NT2/D1 (cell line): ENCODE results near the gene RFC1.

Source experiments
- SUZ12 ChIP-seq: IDR thresholded peaks from 2 replicates; pipeline ENCODE4 v1.6.1; 2011; ENCODE audit not compliant: insufficient read length, insufficient read depth; ENCODE audit errors: extremely low read depth
- YY1 ChIP-seq: IDR thresholded peaks from 2 replicates; pipeline ENCODE4 v1.6.1; 2011; ENCODE audit not compliant: insufficient read length, insufficient read depth
- ZNF274 ChIP-seq: IDR thresholded peaks from 2 replicates; pipeline ENCODE4 v1.6.1; 2011; ENCODE audit warnings: mild to moderate bottlenecking, low read depth, low read length

DNA sequence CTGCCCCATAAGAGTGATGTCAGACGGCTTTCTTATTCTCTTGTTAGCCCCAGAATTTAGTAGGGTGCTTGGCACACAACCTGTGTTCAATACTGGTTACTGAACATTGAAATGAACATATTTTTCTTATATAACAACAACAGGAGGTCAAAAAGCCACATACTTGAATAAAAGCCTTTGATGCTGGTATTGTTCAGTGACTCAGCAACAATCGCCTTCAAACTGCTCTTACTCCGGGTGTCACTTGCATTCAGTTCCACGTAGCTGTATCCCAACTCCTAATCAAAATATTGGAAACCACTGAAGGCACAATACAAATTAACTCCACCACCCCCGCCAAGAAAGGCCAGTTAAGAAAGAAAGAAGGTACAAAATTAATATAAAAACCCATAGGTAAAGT, 61.5 kb downstream of the RFC1 start:
- TF ChIP-seq SUZ12 (no peak), YY1 (no peak), ZNF274 (no peak)
